Kidney epithelial cell (primary cell): ENCODE results near the gene ADAMTS2. TPM values are rescaled to one million over a fixed set of nuclear protein-coding genes. Genes with fewer than 3 reads are reported as not detected.

Experiments used
- DNase-seq: peaks from one replicate; pipeline ENCODE4 v3.0.0-alpha.2; 2010; ENCODE audit warnings: low read depth
- H3K27me3 ChIP-seq: 2 replicates; pipeline ENCODE4 v1.6.0; 2011; ENCODE audit warnings: low read length; ENCODE audit not compliant: control insufficient read depth, insufficient read depth
- H3K36me3 ChIP-seq: 2 replicates; pipeline ENCODE4 v1.5.1; 2011; ENCODE audit warnings: low read length; ENCODE audit not compliant: control insufficient read depth, insufficient read depth
- H3K4me3 ChIP-seq: 2 replicates; pipeline ENCODE4 v1.5.1; 2011; ENCODE audit warnings: low read depth, mild to moderate bottlenecking, control low read depth, low read length
- CTCF ChIP-seq: IDR thresholded peaks from 2 replicates; pipeline ENCODE4 v1.5.1; 2011; ENCODE audit warnings: mild to moderate bottlenecking, moderate library complexity, low read length, control low read depth, inconsistent platforms; ENCODE audit not compliant: insufficient read depth, poor library complexity, severe bottlenecking
- total RNA-seq: library from RNA; depleted of rRNA; stranded (reverse); fragments of >200 nt; gene quantifications from 2 replicates; pipeline ENCODE4 v1.2.3, GENCODE V29; 2015

Gene ADAMTS2
- total RNA-seq, 1 donor from 2014 or later, result 1.8 TPM

GRCh38 chr5:179297026-179297425, 48.2 kb downstream of the ADAMTS2 start:
- H3K4me3 ChIP-seq, result no peak overlapping the region
- no peaks in the 10 kb centered on the region for H3K27me3 ChIP-seq
- no peaks in the 10 kb centered on the region for H3K36me3 ChIP-seq
- DNase-seq, result no peak
- TF ChIP-seq CTCF, result no peak

GRCh38 chr5:179296150-179296821, 49.0 kb downstream of the ADAMTS2 start:
- Histone ChIP-seq H3K36me3 (no peaks in the 10 kb centered on the region), H3K4me3 (no peak overlapping the region), H3K27me3 (no peaks in the 10 kb centered on the region)
- no peak for DNase-seq
- TF ChIP-seq CTCF, result no peak

GRCh38 chr5:179295778-179296149, 49.5 kb downstream of the ADAMTS2 start:
- Histone ChIP-seq H3K36me3 (no peaks in the 10 kb centered on the region), H3K4me3 (no peak overlapping the region), H3K27me3 (no peaks in the 10 kb centered on the region)
- DNase-seq, result no peak
- TF ChIP-seq CTCF, result no peak

- H3K36me3 ChIP-seq, result no peaks in the 10 kb centered on the region
- DNase-seq, result no peak
These were observed 50.1 kb downstream of the ADAMTS2 start for GRCh38 chr5:179294891-179295777.

GRCh38 chr5:179294131-179294780, 51.0 kb downstream of the ADAMTS2 start:
- Histone ChIP-seq H3K27me3 (no peaks in the 10 kb centered on the region), H3K36me3 (no peaks in the 10 kb centered on the region), H3K4me3 (no peak overlapping the region)
- no peak for DNase-seq
- no peak for TF ChIP-seq CTCF

More at GRCh38 chr5:179294891-179295777, 50.1 kb downstream of the ADAMTS2 start:
- H3K27me3 ChIP-seq, result no peaks in the 10 kb centered on the region
- no peak overlapping the region for H3K4me3 ChIP-seq
- no peak for TF ChIP-seq CTCF
